Retinal pigment epithelial cell (primary cell): ENCODE measurements around the gene CPNE7.
"Not testable (repeated sequence)": the region's sequence is repeated elsewhere in the genome, so short reads cannot be mapped to it uniquely, and the experiment has no call there.

Experiments used
- DNase-seq: peaks from one replicate; pipeline ENCODE4 v3.0.0-alpha.2; 2010; ENCODE audit warnings: low read depth
- H3K4me3 ChIP-seq: 2 replicates; pipeline ENCODE4 v1.5.1; 2011; ENCODE audit warnings: mild to moderate bottlenecking, low read length, control low read depth, moderate library complexity
- TF ChIP-seq, protein P1 (sequence below): conservative IDR thresholded peaks from 2 replicates; pipeline ENCODE4 v1.5.1; 2011; ENCODE audit warnings: low read depth, low read length, control low read depth, inconsistent platforms

Gene CPNE7

GRCh38 chr16:89569506-89570341, 5.8 kb upstream of the CPNE7 start:
- H3K4me3 ChIP-seq = no peak overlapping the region
- DNase-seq = no peak
- TF ChIP-seq, protein P1, sequence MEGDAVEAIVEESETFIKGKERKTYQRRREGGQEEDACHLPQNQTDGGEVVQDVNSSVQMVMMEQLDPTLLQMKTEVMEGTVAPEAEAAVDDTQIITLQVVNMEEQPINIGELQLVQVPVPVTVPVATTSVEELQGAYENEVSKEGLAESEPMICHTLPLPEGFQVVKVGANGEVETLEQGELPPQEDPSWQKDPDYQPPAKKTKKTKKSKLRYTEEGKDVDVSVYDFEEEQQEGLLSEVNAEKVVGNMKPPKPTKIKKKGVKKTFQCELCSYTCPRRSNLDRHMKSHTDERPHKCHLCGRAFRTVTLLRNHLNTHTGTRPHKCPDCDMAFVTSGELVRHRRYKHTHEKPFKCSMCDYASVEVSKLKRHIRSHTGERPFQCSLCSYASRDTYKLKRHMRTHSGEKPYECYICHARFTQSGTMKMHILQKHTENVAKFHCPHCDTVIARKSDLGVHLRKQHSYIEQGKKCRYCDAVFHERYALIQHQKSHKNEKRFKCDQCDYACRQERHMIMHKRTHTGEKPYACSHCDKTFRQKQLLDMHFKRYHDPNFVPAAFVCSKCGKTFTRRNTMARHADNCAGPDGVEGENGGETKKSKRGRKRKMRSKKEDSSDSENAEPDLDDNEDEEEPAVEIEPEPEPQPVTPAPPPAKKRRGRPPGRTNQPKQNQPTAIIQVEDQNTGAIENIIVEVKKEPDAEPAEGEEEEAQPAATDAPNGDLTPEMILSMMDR = no peak

DNA sequence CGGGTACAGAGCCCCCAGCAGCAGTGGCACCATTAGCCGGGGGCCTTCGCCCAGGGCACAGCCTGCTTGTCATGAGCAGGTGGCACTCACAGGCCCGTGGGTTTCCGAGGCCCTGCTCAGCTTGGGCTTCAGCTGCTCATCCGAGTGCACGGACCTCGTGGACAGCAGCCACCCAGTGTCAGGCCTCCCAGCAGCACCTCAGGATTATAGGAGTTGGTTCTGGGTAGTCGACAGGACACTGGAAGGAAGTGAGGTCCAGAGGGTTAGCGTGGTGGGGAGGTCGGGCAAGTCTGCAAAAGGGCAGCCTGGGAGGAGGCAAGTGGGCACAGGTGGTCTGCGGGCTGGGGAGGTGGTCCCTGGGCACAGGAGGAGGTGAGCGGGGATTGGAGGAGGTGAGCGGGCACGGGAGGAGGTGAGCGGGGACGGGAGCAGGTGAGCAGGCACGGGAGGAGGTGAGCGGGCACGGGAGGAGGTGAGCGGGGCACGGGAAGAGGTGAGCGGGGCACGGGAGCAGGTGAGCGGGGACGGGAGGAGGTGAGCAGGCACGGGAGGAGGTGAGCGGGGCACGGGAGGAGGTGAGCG, 5.1 kb upstream of the CPNE7 start:
- TF ChIP-seq, protein P1 = no peak
- H3K4me3 ChIP-seq = no peak overlapping the region
- DNase-seq = no peak

DNA sequence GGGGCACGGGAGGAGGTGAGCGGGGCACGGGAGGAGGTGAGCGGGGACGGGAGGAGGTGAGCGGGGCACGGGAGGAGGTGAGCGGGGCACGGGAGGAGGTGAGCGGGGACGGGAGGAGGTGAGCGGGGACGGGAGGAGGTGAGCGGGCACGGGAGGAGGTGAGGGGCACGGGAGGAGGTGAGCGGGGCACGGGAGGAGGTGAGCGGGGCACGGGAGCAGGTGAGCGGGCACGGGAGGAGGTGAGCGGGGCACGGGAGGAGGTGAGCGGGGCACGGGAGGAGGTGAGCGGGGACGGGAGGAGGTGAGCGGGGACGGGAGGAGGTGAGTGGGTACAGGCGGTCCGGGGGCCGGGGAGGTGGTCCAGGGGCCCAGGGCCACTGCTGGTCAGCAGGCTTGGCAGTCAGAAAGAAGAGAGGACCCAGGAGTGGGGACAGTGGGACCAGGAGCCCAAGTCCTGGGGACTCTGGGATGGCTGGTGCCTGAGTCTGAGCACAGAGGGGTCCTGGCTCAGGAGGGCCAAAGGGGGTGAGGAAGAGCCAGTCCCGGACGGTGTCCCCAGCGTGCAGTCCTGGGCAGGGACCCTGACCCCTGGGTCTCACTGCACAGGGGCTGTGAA, 4.5 kb upstream of the CPNE7 start:
- not testable (repeated sequence) for DNase-seq, H3K4me3 ChIP-seq

DNA sequence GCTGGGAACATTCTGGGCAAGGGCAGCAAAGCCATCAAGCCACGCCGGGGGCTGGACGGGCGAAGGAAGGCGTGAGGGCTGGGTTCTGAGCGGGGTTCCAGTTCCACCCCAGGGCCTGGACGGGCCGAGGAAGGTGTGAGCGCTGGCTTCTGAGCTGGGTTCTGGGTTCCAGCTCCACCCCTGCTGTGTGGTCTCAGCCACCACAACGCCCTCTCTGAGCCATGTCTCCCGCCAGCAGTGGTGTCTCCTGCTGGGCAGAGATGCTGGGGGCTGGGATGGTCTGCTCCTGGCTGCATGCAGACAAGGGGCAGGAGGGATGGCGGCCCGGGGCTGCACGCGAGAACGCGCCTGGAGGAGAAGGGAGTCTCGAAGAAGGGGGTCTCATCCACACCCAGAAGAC, 3.9 kb upstream of the CPNE7 start:
- no peak for DNase-seq
- TF ChIP-seq, protein P1 = no peak
- no peak overlapping the region for H3K4me3 ChIP-seq

- no peak overlapping the region for H3K4me3 ChIP-seq
- TF ChIP-seq, protein P1 = no peak
- DNase-seq = no peak
Measured at GRCh38 chr16:89572073-89572484, 3.5 kb upstream of the CPNE7 start.

- DNase-seq = no peak
- TF ChIP-seq, protein P1 = no peak
- no peak overlapping the region for H3K4me3 ChIP-seq
Measured at GRCh38 chr16:89572485-89573205, 2.9 kb upstream of the CPNE7 start.

- DNase-seq = no peak
- H3K4me3 ChIP-seq = no peak overlapping the region
- TF ChIP-seq, protein P1 = no peak
Measured at GRCh38 chr16:89573826-89574680, 1.5 kb upstream of the CPNE7 start.
